Astrocyte (in vitro differentiated cells and primary cell): ENCODE measurements around the gene FAM185A.

Source experiments
- CTCF ChIP-seq: IDR thresholded peaks from 2 replicates; pipeline ENCODE4 v1.5.1; 2011; ENCODE audit warnings: low read depth, mild to moderate bottlenecking, inconsistent platforms, low read length, moderate library complexity; ENCODE audit not compliant: insufficient read depth
- EZH2 ChIP-seq: IDR thresholded peaks from 2 replicates; pipeline ENCODE4 v1.6.1; 2012; ENCODE audit warnings: mild to moderate bottlenecking, low read length, inconsistent platforms; ENCODE audit not compliant: insufficient read depth

GRCh38 chr7:102856036-102856435, 107.2 kb downstream of the FAM185A start:
- TF ChIP-seq CTCF (no peak), EZH2 (no peak)
